Measurements from ENCODE around the gene SERPINA10. TPM values are rescaled to one million over a fixed set of nuclear protein-coding genes. Genes with fewer than 3 reads are reported as not detected.

The SERPINA10 gene
- total and polyA plus RNA-seq, 2 donors from 2014 or later = not detected

- no peaks in the 10 kb centered on the region for H3K27me3 ChIP-seq (ENCODE audit: control insufficient read depth, insufficient read depth, low read length)
- no peak overlapping the region for H3K4me3 ChIP-seq (ENCODE audit: low read length in 3 of 3)
- no peaks in the 10 kb centered on the region for H3K9me3 ChIP-seq (ENCODE audit: control insufficient read depth in 2 of 3, insufficient read depth in 1 of 3, low read length in 3 of 3)
- no peak overlapping the region for H3K27ac ChIP-seq (ENCODE audit: low read depth in 2 of 2, low read length in 2 of 2)
- no peak for FAIRE-seq
- H3K4me1 ChIP-seq (ENCODE audit: control insufficient read depth in 2 of 3, insufficient read depth in 2 of 3, low read depth in 1 of 3, low read length in 3 of 3) = peaks cover 0 to 5% (median 0%) of the 10 kb centered on the region in 3 donors
- intact Hi-C loops (cut with DNase I) = no loop called here
- no peaks in the 10 kb centered on the region for H3K36me3 ChIP-seq (ENCODE audit: control insufficient read depth in 2 of 3, insufficient read depth in 3 of 3, low read length in 3 of 3)
- no peak overlapping the region for H3K9ac ChIP-seq (ENCODE audit: low read length in 3 of 3)
- no peak for DNase-seq
- TF ChIP-seq CTCF (IDR thresholded peaks at IDR 0.05; ENCODE audit: borderline replicate concordance, extremely low read depth, insufficient read depth) = no peak
Observed at GRCh38 chr14:94317259-94317658, 24.2 kb upstream of the SERPINA10 start.

GRCh38 chr14:94316692-94317091, 23.6 kb upstream of the SERPINA10 start:
- no peak for FAIRE-seq
- Histone ChIP-seq H3K4me3 (ENCODE audit: low read length in 3 of 3) (no peak overlapping the region), H3K27ac (ENCODE audit: low read depth in 2 of 2, low read length in 2 of 2) (no peak overlapping the region), H3K9me3 (ENCODE audit: control insufficient read depth in 2 of 3, insufficient read depth in 1 of 3, low read length in 3 of 3) (no peaks in the 10 kb centered on the region), H3K27me3 (ENCODE audit: control insufficient read depth, insufficient read depth, low read length) (no peaks in the 10 kb centered on the region), H3K9ac (ENCODE audit: low read length in 3 of 3) (no peak overlapping the region), H3K4me1 (ENCODE audit: control insufficient read depth in 2 of 3, insufficient read depth in 2 of 3, low read depth in 1 of 3, low read length in 3 of 3) (no peaks in the 10 kb centered on the region), H3K36me3 (ENCODE audit: control insufficient read depth in 2 of 3, insufficient read depth in 3 of 3, low read length in 3 of 3) (no peaks in the 10 kb centered on the region)
- no peak for DNase-seq
- TF ChIP-seq CTCF (IDR thresholded peaks at IDR 0.05; ENCODE audit: borderline replicate concordance, extremely low read depth, insufficient read depth) = no peak
- intact Hi-C loops (cut with DNase I) = no loop called here

- Histone ChIP-seq H3K9ac (ENCODE audit: low read length in 3 of 3) (no peak overlapping the region), H3K4me1 (ENCODE audit: control insufficient read depth in 2 of 3, insufficient read depth in 2 of 3, low read depth in 1 of 3, low read length in 3 of 3) (no peaks in the 10 kb centered on the region), H3K27me3 (ENCODE audit: control insufficient read depth, insufficient read depth, low read length) (no peaks in the 10 kb centered on the region), H3K27ac (ENCODE audit: low read depth in 2 of 2, low read length in 2 of 2) (no peak overlapping the region), H3K36me3 (ENCODE audit: control insufficient read depth in 2 of 3, insufficient read depth in 3 of 3, low read length in 3 of 3) (no peaks in the 10 kb centered on the region), H3K4me3 (ENCODE audit: low read length in 3 of 3) (no peak overlapping the region), H3K9me3 (ENCODE audit: control insufficient read depth in 2 of 3, insufficient read depth in 1 of 3, low read length in 3 of 3) (no peaks in the 10 kb centered on the region)
- no peak for FAIRE-seq
- no peak for DNase-seq
- intact Hi-C loops (cut with DNase I) = no loop called here
- TF ChIP-seq CTCF (IDR thresholded peaks at IDR 0.05; ENCODE audit: borderline replicate concordance, extremely low read depth, insufficient read depth) = no peak
Observed at GRCh38 chr14:94314890-94315289, 21.8 kb upstream of the SERPINA10 start.

- Histone ChIP-seq H3K4me1 (ENCODE audit: control insufficient read depth in 2 of 3, insufficient read depth in 2 of 3, low read depth in 1 of 3, low read length in 3 of 3) (no peaks in the 10 kb centered on the region), H3K36me3 (ENCODE audit: control insufficient read depth in 2 of 3, insufficient read depth in 3 of 3, low read length in 3 of 3) (peaks cover 0 to 6% (median 0%) of the 10 kb centered on the region in 3 donors), H3K4me3 (ENCODE audit: low read length in 3 of 3) (no peak overlapping the region), H3K27me3 (ENCODE audit: control insufficient read depth, insufficient read depth, low read length) (no peaks in the 10 kb centered on the region), H3K9me3 (ENCODE audit: control insufficient read depth in 2 of 3, insufficient read depth in 1 of 3, low read length in 3 of 3) (no peaks in the 10 kb centered on the region), H3K27ac (ENCODE audit: low read depth in 2 of 2, low read length in 2 of 2) (no peak overlapping the region), H3K9ac (ENCODE audit: low read length in 3 of 3) (no peak overlapping the region)
- FAIRE-seq = no peak
- TF ChIP-seq CTCF (IDR thresholded peaks at IDR 0.05; ENCODE audit: borderline replicate concordance, extremely low read depth, insufficient read depth) = no peak
- no peak for DNase-seq
- intact Hi-C loops (cut with DNase I) = no loop called here
Observed at GRCh38 chr14:94313991-94314655, 21.1 kb upstream of the SERPINA10 start.

Measured in kidney (tissue), 14 donors.